Measurements from ENCODE around the gene EIF2B5. TPM values are rescaled to one million over a fixed set of nuclear protein-coding genes. Genes with fewer than 3 reads are reported as not detected.

EIF2B5 gene
- total and polyA plus RNA-seq, 2 of the 13 experiments (the other 11 are each of a cell fraction or from before 2014, with no cell fraction given), result 38.4 to 60.2 TPM

DNA sequence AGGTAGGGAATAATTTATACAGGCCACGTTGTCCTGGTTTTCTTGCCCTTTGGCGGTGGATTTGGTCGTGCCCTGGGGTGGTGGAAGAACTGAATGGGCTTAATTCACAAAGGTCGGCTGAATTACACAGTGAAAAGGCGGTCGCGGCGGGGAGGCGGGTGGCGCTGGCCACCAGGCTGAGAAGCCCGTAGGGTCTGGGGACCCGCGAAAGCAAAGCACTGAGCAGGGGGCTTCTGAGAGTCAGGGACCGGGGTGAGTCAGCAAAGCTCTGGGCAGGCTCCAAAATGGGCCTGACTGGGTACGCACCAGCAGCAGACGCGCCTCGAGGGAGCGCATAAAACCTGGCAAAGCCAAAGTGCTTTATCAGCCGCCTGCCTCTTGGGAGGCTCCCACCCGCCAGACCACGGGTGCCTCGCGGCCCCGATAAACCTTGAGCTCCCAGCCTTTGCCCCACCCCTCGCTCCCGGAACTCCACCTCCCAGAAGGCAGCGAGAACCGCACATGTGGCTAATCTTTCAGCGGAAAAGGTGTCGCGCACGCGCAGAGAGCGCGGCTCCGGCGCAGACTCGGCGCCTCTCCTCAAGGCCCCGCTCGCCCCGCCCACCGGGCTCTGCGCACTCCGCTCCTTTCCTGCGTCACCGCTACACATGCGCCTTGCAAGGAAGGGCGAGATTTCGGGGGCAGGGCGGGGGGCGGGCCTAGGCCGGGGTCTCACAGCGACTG is 50.5 kb downstream of the EIF2B5 start (continued):
- no peak for TF ChIP-seq TBL1XR1 (IDR thresholded peaks at IDR 0.05; ENCODE audit: borderline replicate concordance, low read length, partially characterized antibody)
- TF ChIP-seq ZFP36L1 (CRISPR knock-in tag; IDR thresholded peaks at IDR 0.05), result no peak
- TF ChIP-seq, protein P1, sequence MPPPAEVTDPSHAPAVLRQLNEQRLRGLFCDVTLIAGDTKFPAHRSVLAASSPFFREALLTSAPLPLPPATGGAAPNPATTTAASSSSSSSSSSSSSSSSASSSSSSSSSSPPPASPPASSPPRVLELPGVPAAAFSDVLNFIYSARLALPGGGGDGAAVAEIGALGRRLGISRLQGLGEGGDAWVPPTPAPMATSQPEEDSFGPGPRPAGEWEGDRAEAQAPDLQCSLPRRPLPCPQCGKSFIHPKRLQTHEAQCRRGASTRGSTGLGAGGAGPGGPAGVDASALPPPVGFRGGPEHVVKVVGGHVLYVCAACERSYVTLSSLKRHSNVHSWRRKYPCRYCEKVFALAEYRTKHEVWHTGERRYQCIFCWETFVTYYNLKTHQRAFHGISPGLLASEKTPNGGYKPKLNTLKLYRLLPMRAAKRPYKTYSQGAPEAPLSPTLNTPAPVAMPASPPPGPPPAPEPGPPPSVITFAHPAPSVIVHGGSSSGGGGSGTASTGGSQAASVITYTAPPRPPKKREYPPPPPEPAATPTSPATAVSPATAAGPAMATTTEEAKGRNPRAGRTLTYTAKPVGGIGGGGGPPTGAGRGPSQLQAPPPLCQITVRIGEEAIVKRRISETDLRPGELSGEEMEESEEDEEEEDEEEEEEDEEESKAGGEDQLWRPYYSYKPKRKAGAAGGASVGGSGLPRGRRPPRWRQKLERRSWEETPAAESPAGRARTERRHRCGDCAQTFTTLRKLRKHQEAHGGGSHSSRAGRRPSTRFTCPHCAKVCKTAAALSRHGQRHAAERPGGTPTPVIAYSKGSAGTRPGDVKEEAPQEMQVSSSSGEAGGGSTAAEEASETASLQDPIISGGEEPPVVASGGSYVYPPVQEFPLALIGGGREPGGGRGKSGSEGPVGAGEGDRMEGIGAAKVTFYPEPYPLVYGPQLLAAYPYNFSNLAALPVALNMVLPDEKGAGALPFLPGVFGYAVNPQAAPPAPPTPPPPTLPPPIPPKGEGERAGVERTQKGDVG (CRISPR knock-in tag; IDR thresholded peaks at IDR 0.05; ENCODE audit: borderline replicate concordance), result peak; percentile 87
- peak; percentile 8; the same call in 1 of the 2 replicates for TF ChIP-seq HDAC1 (CRISPR knock-in tag; IDR thresholded peaks at IDR 0.05)
- TF ChIP-seq ARNT2 (CRISPR knock-in tag; IDR thresholded peaks at IDR 0.05; ENCODE audit: low read depth), result peak; percentile 84
- TF ChIP-seq CCDC6 (CRISPR knock-in tag; IDR thresholded peaks at IDR 0.05), result no peak
- TF ChIP-seq NFE2L1 (CRISPR knock-in tag; IDR thresholded peaks at IDR 0.05; ENCODE audit: borderline replicate concordance), result no peak
- no peak for TF ChIP-seq CBX5 (CRISPR knock-in tag; IDR thresholded peaks at IDR 0.05; ENCODE audit: borderline replicate concordance)
- peak; percentile 68 for TF ChIP-seq ZMYM4 (CRISPR knock-in tag; IDR thresholded peaks at IDR 0.05)
- 0 out of 2 replicates have a peak, but pooled peaks have one; percentile 43 for TF ChIP-seq RXRA (CRISPR knock-in tag; IDR thresholded peaks at IDR 0.05)
- TF ChIP-seq SRSF4 (IDR thresholded peaks at IDR 0.05; ENCODE audit: low read depth, low read length, poor library complexity, severe bottlenecking), result no peak
- TF ChIP-seq, protein P2, sequence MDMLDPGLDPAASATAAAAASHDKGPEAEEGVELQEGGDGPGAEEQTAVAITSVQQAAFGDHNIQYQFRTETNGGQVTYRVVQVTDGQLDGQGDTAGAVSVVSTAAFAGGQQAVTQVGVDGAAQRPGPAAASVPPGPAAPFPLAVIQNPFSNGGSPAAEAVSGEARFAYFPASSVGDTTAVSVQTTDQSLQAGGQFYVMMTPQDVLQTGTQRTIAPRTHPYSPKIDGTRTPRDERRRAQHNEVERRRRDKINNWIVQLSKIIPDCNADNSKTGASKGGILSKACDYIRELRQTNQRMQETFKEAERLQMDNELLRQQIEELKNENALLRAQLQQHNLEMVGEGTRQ (IDR thresholded peaks at IDR 0.05; ENCODE audit: low read depth, low read length), result peak; percentile 42; the same call in 1 of the 2 replicates
- TF ChIP-seq, protein P2 (CRISPR knock-in tag; IDR thresholded peaks at IDR 0.05; ENCODE audit: borderline replicate concordance), result peak; percentile 67; the same call in 1 of the 2 replicates
- peak; percentile 48 for TF ChIP-seq HNRNPK (IDR thresholded peaks at IDR 0.05; ENCODE audit: low read depth, low read length, poor library complexity, severe bottlenecking)
- TF ChIP-seq NRL (CRISPR knock-in tag; IDR thresholded peaks at IDR 0.05; ENCODE audit: borderline replicate concordance), result no peak; the same call in 1 of the 2 replicates
- TF ChIP-seq KMT2A (CRISPR knock-in tag; IDR thresholded peaks at IDR 0.05), result peak; percentile 56; the same call in 1 of the 2 replicates
- 0 out of 2 replicates have a peak, but pooled peaks have one; percentile 21 for TF ChIP-seq ZBTB42 (CRISPR knock-in tag; IDR thresholded peaks at IDR 0.05)
